Ammon's horn (tissue), 1 donor: ENCODE results near the gene ANKRD16.
"Not testable (repeated sequence)": the region's sequence is repeated elsewhere in the genome, so short reads cannot be mapped to it uniquely, and the experiment has no call there.

Experiments used
- DNase-seq: peaks from one replicate; pipeline ENCODE4 v3.0.0-alpha.2; 2016; ENCODE audit warnings: low spot score

Gene ANKRD16

GRCh38 chr10:5903563-5903962 lies 13.9 kb upstream of the ANKRD16 start:
- no peak for DNase-seq

GRCh38 chr10:5902511-5903274 lies 13.0 kb upstream of the ANKRD16 start:
- DNase-seq, result no peak

GRCh38 chr10:5900247-5900646 lies 10.6 kb upstream of the ANKRD16 start:
- no peak for DNase-seq

GRCh38 chr10:5898163-5898562 lies 8.5 kb upstream of the ANKRD16 start:
- no peak for DNase-seq

- no peak for DNase-seq
Measured at GRCh38 chr10:5897504-5897903, 7.8 kb upstream of the ANKRD16 start.

- DNase-seq, result no peak
Measured at GRCh38 chr10:5897053-5897340, 7.3 kb upstream of the ANKRD16 start.

- no peak for DNase-seq
Measured at GRCh38 chr10:5896208-5897052, 6.7 kb upstream of the ANKRD16 start.

- no peak for DNase-seq
Measured at GRCh38 chr10:5895804-5896203, 6.1 kb upstream of the ANKRD16 start.

GRCh38 chr10:5895365-5895764 lies 5.7 kb upstream of the ANKRD16 start:
- no peak for DNase-seq

GRCh38 chr10:5894873-5895272 lies 5.2 kb upstream of the ANKRD16 start:
- no peak for DNase-seq

- no peak for DNase-seq
Measured at GRCh38 chr10:5894403-5894802, 4.7 kb upstream of the ANKRD16 start.

- DNase-seq, result no peak
Measured at GRCh38 chr10:5893321-5893720, 3.6 kb upstream of the ANKRD16 start.

- no peak for DNase-seq
Measured at GRCh38 chr10:5892007-5892406, 2.3 kb upstream of the ANKRD16 start.

- DNase-seq, result no peak
Measured at GRCh38 chr10:5891009-5891408, 1.3 kb upstream of the ANKRD16 start.

- no peak for DNase-seq
Measured at GRCh38 chr10:5890452-5890915, 791 bp upstream of the ANKRD16 start.

GRCh38 chr10:5888843-5889623 lies 660 bp downstream of the ANKRD16 start:
- peak; percentile 30 for DNase-seq

GRCh38 chr10:5888351-5888750 lies 1.3 kb downstream of the ANKRD16 start:
- DNase-seq, result peak; percentile 38

- no peak for DNase-seq
Measured at GRCh38 chr10:5887641-5888040, 2.1 kb downstream of the ANKRD16 start.

- no peak for DNase-seq
Measured at GRCh38 chr10:5887029-5887428, 2.7 kb downstream of the ANKRD16 start.

GRCh38 chr10:5885619-5886018 lies 4.1 kb downstream of the ANKRD16 start:
- DNase-seq, result no peak

- DNase-seq, result no peak
Measured at GRCh38 chr10:5882961-5883360, 6.7 kb downstream of the ANKRD16 start.

- not testable (repeated sequence) for DNase-seq
Measured at GRCh38 chr10:5877041-5877440, 12.7 kb downstream of the ANKRD16 start.
